GM12878 (cell line): Measurements from ENCODE around the gene ABCC5. TPM values are rescaled to one million over a fixed set of nuclear protein-coding genes. Genes with fewer than 3 reads are reported as not detected.

Source experiments
- ATAC-seq: fragments of 200-7000 bp; cut with Tn5 transposase; 3 replicates; pipeline ENCODE4 v1.9.1; 2020; ENCODE audit warnings: mild to moderate bottlenecking, moderate library complexity
- BruUV-seq: library from RNA; stranded (reverse); fragments of 400-500 nt; replicated peaks from 2 replicates; lab custom pipeline; 2021; lab: Mats Ljungman, UMichigan
- CTCF ChIA-PET: fragments of 300-600 bp; sonication (Branson Sonifier 250); formaldehyde crosslinking; extraction: SDS; loops from one replicate; lab custom pipeline; 2021; ENCODE audit warnings: inconsistent platforms; lab: Yijun Ruan, JAX
- POLR2A ChIA-PET: fragments of 350-600 bp; formaldehyde crosslinking; extraction: SDS; loops from one replicate; lab custom pipeline; 2021; ENCODE audit warnings: inconsistent platforms; lab: Charles Lee
- RAD21 ChIA-PET: fragments of 300-600 bp; sonication (Branson Sonifier 250); formaldehyde crosslinking; loops from one replicate; lab custom pipeline; 2023; ENCODE audit warnings: antibody characterized with exemption; ENCODE audit not compliant: unreplicated experiment; lab: Charles Lee
- SMC1A ChIA-PET: fragments of 300-600 bp; sonication (Branson Sonifier 250); formaldehyde crosslinking; loops from one replicate; lab custom pipeline; 2023; ENCODE audit not compliant: unreplicated experiment, uncharacterized antibody; lab: Charles Lee
- DNase-seq: peaks from one replicate; pipeline ENCODE4 v3.0.0-alpha.2; 2011; ENCODE audit warnings: low read depth, low spot score
- FAIRE-seq: peaks from 3 replicates; lab custom pipeline; 2011; peaks lifted over from hg19 to GRCh38; lab: Jason Lieb, UNC
- H2AFZ ChIP-seq: 2 replicates; pipeline ENCODE4 v1.6.0; 2011; ENCODE audit warnings: low read depth, low read length, control low read depth; ENCODE audit not compliant: control insufficient read depth
- H3K27ac ChIP-seq: 2 replicates; pipeline ENCODE4 v1.5.1; 2011; ENCODE audit warnings: control low read depth; ENCODE audit not compliant: control insufficient read depth, insufficient read depth
- H3K27me3 ChIP-seq, 2 experiments: replicated peaks in 1 of 2; 2 replicates each; pipeline versions ENCODE4 v1.6.0 to v1.6.1; 2011; ENCODE audit warnings: low read length in 1 of 2; ENCODE audit not compliant: control insufficient read depth in 2 of 2, insufficient read depth in 2 of 2
- H3K36me3 ChIP-seq, 2 experiments: 2 replicates each; pipeline ENCODE4 v1.5.1; 2011; ENCODE audit warnings: low read length in 1 of 2; ENCODE audit not compliant: control insufficient read depth in 2 of 2, insufficient read depth in 2 of 2
- H3K4me1 ChIP-seq: 2 replicates; pipeline ENCODE4 v1.6.1; 2011; ENCODE audit warnings: mild to moderate bottlenecking, low read length, moderate library complexity, mixed read lengths; ENCODE audit not compliant: control insufficient read depth, insufficient read depth
- H3K4me2 ChIP-seq: 2 replicates; pipeline ENCODE4 v1.6.0; 2011; ENCODE audit warnings: control low read depth; ENCODE audit not compliant: control insufficient read depth, insufficient read depth
- H3K4me3 ChIP-seq: fragments of 200-600 bp; sonication (generic); 2 replicates; pipeline ENCODE4 v1.5.1; 2016
- H3K79me2 ChIP-seq: 2 replicates; pipeline ENCODE4 v1.6.0; 2011; ENCODE audit warnings: low read length; ENCODE audit not compliant: control insufficient read depth, insufficient read depth
- H3K9ac ChIP-seq: 2 replicates; pipeline ENCODE4 v1.8.0; 2011; ENCODE audit warnings: low read length, control low read depth, mixed read lengths; ENCODE audit not compliant: control insufficient read depth, insufficient read depth
- H3K9me3 ChIP-seq: replicated peaks from 3 replicates; pipeline ENCODE4 v1.5.1; 2011; ENCODE audit warnings: mild to moderate bottlenecking, low read length; ENCODE audit not compliant: control insufficient read depth, insufficient read depth
- H4K20me1 ChIP-seq: 2 replicates; pipeline ENCODE4 v1.6.0; 2011; ENCODE audit not compliant: control insufficient read depth, insufficient read depth
- EP300 ChIP-seq, 2 experiments: fragments of 150-350 bp in 1 of 2; IDR thresholded peaks; 2 replicates each; pipeline ENCODE4 v1.6.1; 2011 to 2012; ENCODE audit warnings: low read depth in 2 of 2, low read length in 2 of 2, borderline replicate concordance in 1 of 2, improper control_type of control experiment in 1 of 2, inconsistent platforms in 1 of 2; ENCODE audit not compliant: control insufficient read depth in 1 of 2
- FOS ChIP-seq: IDR thresholded peaks from 3 replicates; pipeline ENCODE4 v1.6.1; 2011; ENCODE audit warnings: borderline replicate concordance; ENCODE audit not compliant: insufficient read length; ENCODE audit errors: extremely low read depth
- JUNB ChIP-seq: IDR thresholded peaks from 2 replicates; pipeline ENCODE4 v1.6.1; 2016; ENCODE audit warnings: antibody characterized with exemption, mild to moderate bottlenecking
- MYB ChIP-seq: fragments of 150-350 bp; IDR thresholded peaks from 2 replicates; pipeline ENCODE4 v1.6.1; 2014; ENCODE audit warnings: mild to moderate bottlenecking, low read depth, low read length, borderline replicate concordance
- NR2C1 ChIP-seq: fragments of 450-650 bp; IDR thresholded peaks from 2 replicates; pipeline ENCODE4 v1.6.1; 2017; ENCODE audit warnings: antibody characterized with exemption, mild to moderate bottlenecking, moderate library complexity
- PAX5 ChIP-seq: IDR thresholded peaks from 2 replicates; pipeline ENCODE4 v1.6.1; 2011; ENCODE audit warnings: low read depth, low read length, borderline replicate concordance
- SMAD5 ChIP-seq: IDR thresholded peaks from 2 replicates; pipeline ENCODE4 v1.6.1; 2016; ENCODE audit warnings: antibody characterized with exemption, low read depth
- SUPT20H ChIP-seq: IDR thresholded peaks from 2 replicates; pipeline ENCODE4 v1.6.1; 2011; ENCODE audit warnings: low read depth, mild to moderate bottlenecking, low read length, moderate library complexity, borderline replicate concordance; ENCODE audit not compliant: control insufficient read depth
- TCF12 ChIP-seq: IDR thresholded peaks from 2 replicates; pipeline ENCODE4 v1.6.1; 2011; ENCODE audit warnings: low read depth, mild to moderate bottlenecking, low read length
- TCF3 ChIP-seq: IDR thresholded peaks from 2 replicates; pipeline ENCODE4 v1.6.1; 2012; ENCODE audit warnings: low read depth, mild to moderate bottlenecking, low read length, borderline replicate concordance; ENCODE audit not compliant: insufficient read depth
- WGBS: methylation state at CpG from one replicate; pipeline ENCODE4 v1.1.6; 2016; ENCODE audit warnings: low lambda C conversion rate; ENCODE audit not compliant: insufficient replicate concordance, insufficient coverage; ENCODE audit errors: missing lambda C conversion rate; 5-methylcytosine and 5-hydroxymethylcytosine counted together
- in situ Hi-C: fragments of 300-500 bp; cut with MboI; formaldehyde crosslinking; loops from 9 replicates; pipeline ENCODE4 v1.14.3; 2018; ENCODE audit warnings: mixed read lengths
- intact Hi-C: fragments of 100-400 bp; cut with micrococcal nuclease; formaldehyde crosslinking; loops from one replicate; pipeline ENCODE4 v1.14.2; 2022; ENCODE audit not compliant: unreplicated experiment
- polyA plus RNA-seq, 11 experiments: library from polyadenylated mRNA; depleted of rRNA in 4 of 11; unstranded in 6 of 11; stranded (reverse) in 5 of 11; fragments of >200 nt; fragmentation: Nextera tagmentation in 4 of 11; fragmentation: Illumina TruSeq in 1 of 11; extraction: Ambion mirVana in 4 of 11; extraction: Trizol in 1 of 11; gene quantifications; 1 replicate in 1 of 11; 2 replicates in 10 of 11; pipeline versions ENCODE4 v1.2.1 to v1.2.3, GENCODE V29; 2011 to 2016; ENCODE audit warnings: inconsistent platforms in 2 of 11, missing spikeins in 2 of 11, low read depth in 1 of 11
- total RNA-seq, 4 experiments: library from RNA; depleted of rRNA in 3 of 4; stranded (reverse); fragments of >200 nt in 3 of 4; fragmentation: Illumina TruSeq in 1 of 4; extraction: Trizol in 1 of 4; gene quantifications; 2 replicates each; pipeline versions ENCODE4 v1.2.1 to v1.2.3, GENCODE V29; 2013 to 2021
- TF ChIP-seq, protein P1 (sequence below): fragments of 450-650 bp; formaldehyde crosslinking; IDR thresholded peaks from 2 replicates; pipeline ENCODE4 v1.4.0; 2020; ENCODE audit warnings: mild to moderate bottlenecking, moderate library complexity
- TF ChIP-seq, protein P2 (sequence below): IDR thresholded peaks from 2 replicates; pipeline ENCODE4 v1.6.1; 2012; ENCODE audit warnings: mild to moderate bottlenecking, low read depth, low read length
- TF ChIP-seq, protein P3 (sequence below): IDR thresholded peaks from 2 replicates; pipeline ENCODE4 v1.6.1; 2012; ENCODE audit warnings: low read depth, low read length, improper control_type of control experiment

The ABCC5 gene
- total and polyA plus RNA-seq, 10 of the 15 experiments (the other 5 are each of a cell fraction or from before 2014, with no cell fraction given) = 6.0 to 17.8 (median 9.7) TPM

DNA sequence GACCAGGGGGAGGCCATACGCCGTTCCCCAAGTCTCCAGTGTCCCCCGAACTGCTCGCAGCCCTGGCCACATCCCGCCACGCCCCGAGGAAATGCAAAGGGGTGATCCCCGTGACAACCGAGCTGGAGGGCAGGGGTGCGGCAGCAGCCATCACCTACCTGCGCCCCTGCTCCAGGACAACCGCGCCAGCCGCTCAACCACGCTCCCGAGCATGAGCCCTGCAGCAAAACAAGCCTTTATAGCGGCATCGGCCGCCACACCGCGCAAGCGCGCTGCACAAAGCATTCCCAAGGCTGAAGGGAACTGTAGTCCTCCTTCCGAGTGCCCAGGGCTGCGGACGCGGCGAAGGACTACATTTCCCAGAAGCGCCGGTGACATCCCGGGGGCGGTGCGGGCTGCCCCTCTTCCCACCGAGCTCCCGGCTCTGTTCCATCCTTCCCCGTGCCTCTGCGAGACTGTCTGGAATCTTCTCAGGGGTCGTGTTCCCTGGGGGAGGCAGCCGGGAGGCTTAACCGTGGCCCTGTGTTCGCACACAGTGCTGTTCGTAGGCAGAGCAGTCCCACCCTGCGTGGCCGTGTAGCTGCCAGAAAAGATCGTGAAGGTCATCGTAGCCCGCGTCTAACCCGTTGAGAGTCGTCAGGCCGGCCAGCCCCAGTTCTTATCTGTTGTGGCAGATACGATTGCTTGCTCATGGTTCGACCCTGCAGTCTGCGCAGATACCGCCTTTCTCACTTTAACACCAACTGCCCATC, at the start of gene ABCC5 (continued):
- TF ChIP-seq, protein P1, sequence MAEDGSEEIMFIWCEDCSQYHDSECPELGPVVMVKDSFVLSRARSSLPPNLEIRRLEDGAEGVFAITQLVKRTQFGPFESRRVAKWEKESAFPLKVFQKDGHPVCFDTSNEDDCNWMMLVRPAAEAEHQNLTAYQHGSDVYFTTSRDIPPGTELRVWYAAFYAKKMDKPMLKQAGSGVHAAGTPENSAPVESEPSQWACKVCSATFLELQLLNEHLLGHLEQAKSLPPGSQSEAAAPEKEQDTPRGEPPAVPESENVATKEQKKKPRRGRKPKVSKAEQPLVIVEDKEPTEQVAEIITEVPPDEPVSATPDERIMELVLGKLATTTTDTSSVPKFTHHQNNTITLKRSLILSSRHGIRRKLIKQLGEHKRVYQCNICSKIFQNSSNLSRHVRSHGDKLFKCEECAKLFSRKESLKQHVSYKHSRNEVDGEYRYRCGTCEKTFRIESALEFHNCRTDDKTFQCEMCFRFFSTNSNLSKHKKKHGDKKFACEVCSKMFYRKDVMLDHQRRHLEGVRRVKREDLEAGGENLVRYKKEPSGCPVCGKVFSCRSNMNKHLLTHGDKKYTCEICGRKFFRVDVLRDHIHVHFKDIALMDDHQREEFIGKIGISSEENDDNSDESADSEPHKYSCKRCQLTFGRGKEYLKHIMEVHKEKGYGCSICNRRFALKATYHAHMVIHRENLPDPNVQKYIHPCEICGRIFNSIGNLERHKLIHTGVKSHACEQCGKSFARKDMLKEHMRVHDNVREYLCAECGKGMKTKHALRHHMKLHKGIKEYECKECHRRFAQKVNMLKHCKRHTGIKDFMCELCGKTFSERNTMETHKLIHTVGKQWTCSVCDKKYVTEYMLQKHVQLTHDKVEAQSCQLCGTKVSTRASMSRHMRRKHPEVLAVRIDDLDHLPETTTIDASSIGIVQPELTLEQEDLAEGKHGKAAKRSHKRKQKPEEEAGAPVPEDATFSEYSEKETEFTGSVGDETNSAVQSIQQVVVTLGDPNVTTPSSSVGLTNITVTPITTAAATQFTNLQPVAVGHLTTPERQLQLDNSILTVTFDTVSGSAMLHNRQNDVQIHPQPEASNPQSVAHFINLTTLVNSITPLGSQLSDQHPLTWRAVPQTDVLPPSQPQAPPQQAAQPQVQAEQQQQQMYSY (CRISPR knock-in tag) = no peak

DNA sequence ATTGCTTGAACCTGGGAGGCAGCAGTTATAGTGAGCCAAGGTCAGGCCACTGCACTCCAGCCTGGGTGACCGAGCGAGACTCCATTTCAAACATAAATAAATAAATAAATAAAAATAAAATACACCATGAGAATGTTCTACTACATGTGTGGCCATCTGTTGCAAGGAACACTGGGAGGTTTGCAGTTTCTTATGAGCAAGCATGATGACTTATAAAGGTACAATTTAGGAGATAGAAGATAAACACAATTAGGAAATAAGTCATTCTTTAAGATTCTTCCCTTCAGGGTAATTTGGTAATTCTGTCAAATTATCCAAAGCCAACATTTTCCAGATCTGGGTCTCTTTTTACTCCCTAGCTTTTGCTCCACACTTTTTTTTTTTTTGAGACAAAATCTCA, 48.5 kb upstream of the ABCC5 start:
- Histone ChIP-seq H4K20me1 (no peaks in the 10 kb centered on the region), H3K27me3 (no peaks in the 10 kb centered on the region), H3K79me2 (no peaks in the 10 kb centered on the region), H3K4me3 (no peak overlapping the region), H3K9me3 (no peaks in the 10 kb centered on the region; the same call in 2 of the 3 replicates), H3K36me3 (no peaks in the 10 kb centered on the region), H3K4me1 (no peaks in the 10 kb centered on the region), H3K4me2 (no peak overlapping the region), H3K9ac (no peak overlapping the region), H2AFZ (no peak overlapping the region), H3K27ac (no peak overlapping the region)
- no peak for DNase-seq
- RAD21 ChIA-PET = no interaction called here
- in situ Hi-C loops (no loop called here), intact Hi-C loops (no loop called here)
- no peak for FAIRE-seq
- CTCF ChIA-PET = no interaction called here
- POLR2A ChIA-PET = interaction anchor here (0.5 kb wide), 1 partner anchor 198 kb away, joined by 3 read pairs; no protein-coding TSS in a partner anchor
- no peak for ATAC-seq
- 14% methylated on average over 2 of the region's 2 CpGs for WGBS
- no TSS peak for BruUV-seq
- SMC1A ChIA-PET = no interaction called here
- TF ChIP-seq SUPT20H = no peak
- TF ChIP-seq, protein P2, sequence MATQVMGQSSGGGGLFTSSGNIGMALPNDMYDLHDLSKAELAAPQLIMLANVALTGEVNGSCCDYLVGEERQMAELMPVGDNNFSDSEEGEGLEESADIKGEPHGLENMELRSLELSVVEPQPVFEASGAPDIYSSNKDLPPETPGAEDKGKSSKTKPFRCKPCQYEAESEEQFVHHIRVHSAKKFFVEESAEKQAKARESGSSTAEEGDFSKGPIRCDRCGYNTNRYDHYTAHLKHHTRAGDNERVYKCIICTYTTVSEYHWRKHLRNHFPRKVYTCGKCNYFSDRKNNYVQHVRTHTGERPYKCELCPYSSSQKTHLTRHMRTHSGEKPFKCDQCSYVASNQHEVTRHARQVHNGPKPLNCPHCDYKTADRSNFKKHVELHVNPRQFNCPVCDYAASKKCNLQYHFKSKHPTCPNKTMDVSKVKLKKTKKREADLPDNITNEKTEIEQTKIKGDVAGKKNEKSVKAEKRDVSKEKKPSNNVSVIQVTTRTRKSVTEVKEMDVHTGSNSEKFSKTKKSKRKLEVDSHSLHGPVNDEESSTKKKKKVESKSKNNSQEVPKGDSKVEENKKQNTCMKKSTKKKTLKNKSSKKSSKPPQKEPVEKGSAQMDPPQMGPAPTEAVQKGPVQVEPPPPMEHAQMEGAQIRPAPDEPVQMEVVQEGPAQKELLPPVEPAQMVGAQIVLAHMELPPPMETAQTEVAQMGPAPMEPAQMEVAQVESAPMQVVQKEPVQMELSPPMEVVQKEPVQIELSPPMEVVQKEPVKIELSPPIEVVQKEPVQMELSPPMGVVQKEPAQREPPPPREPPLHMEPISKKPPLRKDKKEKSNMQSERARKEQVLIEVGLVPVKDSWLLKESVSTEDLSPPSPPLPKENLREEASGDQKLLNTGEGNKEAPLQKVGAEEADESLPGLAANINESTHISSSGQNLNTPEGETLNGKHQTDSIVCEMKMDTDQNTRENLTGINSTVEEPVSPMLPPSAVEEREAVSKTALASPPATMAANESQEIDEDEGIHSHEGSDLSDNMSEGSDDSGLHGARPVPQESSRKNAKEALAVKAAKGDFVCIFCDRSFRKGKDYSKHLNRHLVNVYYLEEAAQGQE = no peak
- TF ChIP-seq SMAD5 = no peak
- TF ChIP-seq TCF3 = no peak
- TF ChIP-seq JUNB = no peak
- no peak for TF ChIP-seq NR2C1
- TF ChIP-seq MYB = no peak
- TF ChIP-seq PAX5 = no peak
- TF ChIP-seq, protein P3, sequence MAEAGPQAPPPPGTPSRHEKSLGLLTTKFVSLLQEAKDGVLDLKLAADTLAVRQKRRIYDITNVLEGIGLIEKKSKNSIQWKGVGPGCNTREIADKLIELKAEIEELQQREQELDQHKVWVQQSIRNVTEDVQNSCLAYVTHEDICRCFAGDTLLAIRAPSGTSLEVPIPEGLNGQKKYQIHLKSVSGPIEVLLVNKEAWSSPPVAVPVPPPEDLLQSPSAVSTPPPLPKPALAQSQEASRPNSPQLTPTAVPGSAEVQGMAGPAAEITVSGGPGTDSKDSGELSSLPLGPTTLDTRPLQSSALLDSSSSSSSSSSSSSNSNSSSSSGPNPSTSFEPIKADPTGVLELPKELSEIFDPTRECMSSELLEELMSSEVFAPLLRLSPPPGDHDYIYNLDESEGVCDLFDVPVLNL = no peak
- TF ChIP-seq TCF12 = no peak
- TF ChIP-seq FOS = no peak
- TF ChIP-seq EP300 (IDR thresholded peaks at IDR 0.05; ENCODE audit: borderline replicate concordance in 1 of 2, control insufficient read depth in 1 of 2, low read depth in 2 of 2, low read length in 2 of 2) = no peak
